ENCODE results near the gene SP7. TPM values are rescaled to one million over a fixed set of nuclear protein-coding genes. Genes with fewer than 3 reads are reported as not detected.
A peak's percentile ranks its signal among the peaks of the same experiment; 100 is the strongest.

Gene SP7
- total and polyA plus RNA-seq, 2 experiments from 2014 or later: 0.17 TPM; not detected in 1

- peak overlapping the region; percentile 98 for H2AFZ ChIP-seq
- DNase-seq (ENCODE audit: low spot score) (peak; percentile 63), ATAC-seq (peak; percentile 54)
- Mint-ChIP-seq H3K27me3 (ENCODE audit: insufficient read depth, low read depth, poor library complexity) (peaks cover 14% of the 10 kb centered on the region), H3K27ac (no peak overlapping the region), H3K4me3 (peak overlapping the region; percentile 84), H3K9me3 (peaks cover 4% of the 10 kb centered on the region; the same call in 1 of the 3 replicates), H3K36me3 (ENCODE audit: low read depth) (no peaks in the 10 kb centered on the region), H3K4me1 (peaks cover 10% of the 10 kb centered on the region; the same call in 2 of the 3 replicates)
- H3K27ac ChIP-seq (ENCODE audit: low read depth): no peak overlapping the region
- 0 out of 2 replicates have a peak, but pooled peaks cover 8% of the 10 kb centered on the region for H3F3A ChIP-seq (replicated peaks; ENCODE audit: low read depth)
- H3K4me2 ChIP-seq: peak overlapping the region; percentile 100
- H4K20me1 ChIP-seq (replicated peaks; ENCODE audit: insufficient read depth): no peaks in the 10 kb centered on the region
- peak overlapping the region; percentile 92 for H3K4me3 ChIP-seq
- no peaks in the 10 kb centered on the region for H3K9me2 ChIP-seq (ENCODE audit: insufficient read depth)
- TF ChIP-seq ETS1 (IDR thresholded peaks at IDR 0.05): no peak
- no peaks in the 10 kb centered on the region for H3K36me3 ChIP-seq (ENCODE audit: insufficient read depth)
- no peaks in the 10 kb centered on the region for H3K79me2 ChIP-seq (replicated peaks; ENCODE audit: insufficient read depth)
- H3K4me1 ChIP-seq (ENCODE audit: insufficient read depth): peaks cover 23% of the 10 kb centered on the region
- peaks cover 36% of the 10 kb centered on the region for H3K27me3 ChIP-seq (ENCODE audit: insufficient read depth)
These were observed 9.5 kb upstream of the SP7 start for GRCh38 chr12:53345486-53346188.

DNA sequence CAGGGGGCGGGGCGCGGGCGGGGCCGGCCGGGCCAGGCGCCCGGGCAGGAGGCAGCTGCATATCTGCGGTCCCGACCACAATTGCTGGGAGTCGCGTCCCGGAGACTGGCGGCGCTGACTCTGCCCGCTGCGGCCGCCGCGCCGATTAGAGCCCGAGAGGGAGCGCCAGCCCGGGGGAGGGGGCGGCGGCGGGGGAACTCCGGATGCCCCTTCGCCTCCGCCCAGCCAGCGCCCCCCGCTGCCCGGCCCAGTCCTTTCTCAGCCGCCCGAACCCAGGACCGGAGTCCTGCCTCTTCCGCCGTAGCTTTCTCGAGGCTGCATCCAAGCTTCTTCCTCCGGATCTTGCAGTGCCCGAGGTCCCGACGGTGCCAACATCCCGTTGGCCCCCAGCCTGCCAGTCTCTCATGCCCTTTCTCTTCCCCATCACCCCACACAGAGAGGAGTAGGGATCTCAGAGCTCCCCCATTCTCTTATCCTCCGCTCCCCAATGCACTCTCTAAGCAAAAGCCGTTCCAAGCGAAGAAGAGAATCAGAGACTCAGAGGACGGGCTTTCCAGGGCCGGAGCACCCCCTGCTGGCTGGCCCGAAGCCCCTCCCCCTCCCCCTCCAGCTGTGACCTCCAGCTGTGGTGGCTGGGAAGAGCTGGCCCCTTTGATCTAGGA lies 8.8 kb upstream of the SP7 start:
- DNase-seq (ENCODE audit: low spot score) (peak; percentile 75), ATAC-seq (peak; percentile 80)
- Histone ChIP-seq H2AFZ (peak overlapping the region; percentile 98), H3K9me2 (ENCODE audit: insufficient read depth) (no peaks in the 10 kb centered on the region), H3K4me3 (peak overlapping the region; percentile 92), H3F3A (replicated peaks; ENCODE audit: low read depth) (0 out of 2 replicates have a peak, but pooled peaks cover 8% of the 10 kb centered on the region), H3K4me2 (peak overlapping the region; percentile 100), H3K27me3 (ENCODE audit: insufficient read depth) (peaks cover 36% of the 10 kb centered on the region), H3K79me2 (replicated peaks; ENCODE audit: insufficient read depth) (no peaks in the 10 kb centered on the region), H3K36me3 (ENCODE audit: insufficient read depth) (no peaks in the 10 kb centered on the region), H3K4me1 (ENCODE audit: insufficient read depth) (peaks cover 23% of the 10 kb centered on the region), H4K20me1 (replicated peaks; ENCODE audit: insufficient read depth) (no peaks in the 10 kb centered on the region), H3K27ac (ENCODE audit: low read depth) (no peak overlapping the region)
- H3K4me1 Mint-ChIP-seq: peaks cover 10% of the 10 kb centered on the region; the same call in 2 of the 3 replicates
- H3K4me3 Mint-ChIP-seq: peak overlapping the region; percentile 84
- H3K27me3 Mint-ChIP-seq (ENCODE audit: insufficient read depth, low read depth, poor library complexity): peaks cover 14% of the 10 kb centered on the region
- TF ChIP-seq ZNF114 (CRISPR knock-in tag; IDR thresholded peaks at IDR 0.05): no peak
- TF ChIP-seq, protein P1, sequence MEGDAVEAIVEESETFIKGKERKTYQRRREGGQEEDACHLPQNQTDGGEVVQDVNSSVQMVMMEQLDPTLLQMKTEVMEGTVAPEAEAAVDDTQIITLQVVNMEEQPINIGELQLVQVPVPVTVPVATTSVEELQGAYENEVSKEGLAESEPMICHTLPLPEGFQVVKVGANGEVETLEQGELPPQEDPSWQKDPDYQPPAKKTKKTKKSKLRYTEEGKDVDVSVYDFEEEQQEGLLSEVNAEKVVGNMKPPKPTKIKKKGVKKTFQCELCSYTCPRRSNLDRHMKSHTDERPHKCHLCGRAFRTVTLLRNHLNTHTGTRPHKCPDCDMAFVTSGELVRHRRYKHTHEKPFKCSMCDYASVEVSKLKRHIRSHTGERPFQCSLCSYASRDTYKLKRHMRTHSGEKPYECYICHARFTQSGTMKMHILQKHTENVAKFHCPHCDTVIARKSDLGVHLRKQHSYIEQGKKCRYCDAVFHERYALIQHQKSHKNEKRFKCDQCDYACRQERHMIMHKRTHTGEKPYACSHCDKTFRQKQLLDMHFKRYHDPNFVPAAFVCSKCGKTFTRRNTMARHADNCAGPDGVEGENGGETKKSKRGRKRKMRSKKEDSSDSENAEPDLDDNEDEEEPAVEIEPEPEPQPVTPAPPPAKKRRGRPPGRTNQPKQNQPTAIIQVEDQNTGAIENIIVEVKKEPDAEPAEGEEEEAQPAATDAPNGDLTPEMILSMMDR (conservative IDR thresholded peaks at IDR 0.05; ENCODE audit: low read depth in 2 of 2): peak; percentile 40 to 66
- TF ChIP-seq EZH2 (IDR thresholded peaks at IDR 0.05; ENCODE audit: low read depth, unreplicated experiment): peak; percentile 49
- H3K27ac Mint-ChIP-seq: no peak overlapping the region
- peaks cover 4% of the 10 kb centered on the region; the same call in 1 of the 3 replicates for H3K9me3 Mint-ChIP-seq
- no peaks in the 10 kb centered on the region for H3K36me3 Mint-ChIP-seq (ENCODE audit: low read depth)

- H3K27ac Mint-ChIP-seq: no peak overlapping the region
- H2AFZ ChIP-seq: peak overlapping the region; percentile 99
- TF ChIP-seq, protein P1 (conservative IDR thresholded peaks at IDR 0.05; ENCODE audit: low read depth in 2 of 2): 0 out of 4 replicates have a peak, but pooled peaks of 1 of the 2 experiments have one; percentile 8
These were observed 8.3 kb upstream of the SP7 start for GRCh38 chr12:53344487-53344823.

More at GRCh38 chr12:53344487-53344823, 8.3 kb upstream of the SP7 start:
- no peak for ATAC-seq
- H3F3A ChIP-seq (replicated peaks; ENCODE audit: low read depth): 0 out of 2 replicates have a peak, but pooled peaks cover 8% of the 10 kb centered on the region
- H3K4me1 ChIP-seq (ENCODE audit: insufficient read depth): peaks cover 23% of the 10 kb centered on the region
- peak overlapping the region; percentile 100 for H3K4me2 ChIP-seq
- peaks cover 36% of the 10 kb centered on the region for H3K27me3 ChIP-seq (ENCODE audit: insufficient read depth)
- peak overlapping the region; percentile 92 for H3K4me3 ChIP-seq
- H3K9me2 ChIP-seq (ENCODE audit: insufficient read depth): no peaks in the 10 kb centered on the region
- H3K36me3 ChIP-seq (ENCODE audit: insufficient read depth): no peaks in the 10 kb centered on the region
- no peak overlapping the region for H3K27ac ChIP-seq (ENCODE audit: low read depth)
- H3K9me3 Mint-ChIP-seq: peaks cover 4% of the 10 kb centered on the region; the same call in 1 of the 3 replicates
- DNase-seq (ENCODE audit: low spot score): no peak
- H3K4me3 Mint-ChIP-seq: peak overlapping the region; percentile 72
- peaks cover 14% of the 10 kb centered on the region for H3K27me3 Mint-ChIP-seq (ENCODE audit: insufficient read depth, low read depth, poor library complexity)
- H3K4me1 Mint-ChIP-seq: peaks cover 10% of the 10 kb centered on the region; the same call in 2 of the 3 replicates
- no peaks in the 10 kb centered on the region for H3K79me2 ChIP-seq (replicated peaks; ENCODE audit: insufficient read depth)
- H4K20me1 ChIP-seq (replicated peaks; ENCODE audit: insufficient read depth): no peaks in the 10 kb centered on the region
- no peaks in the 10 kb centered on the region for H3K36me3 Mint-ChIP-seq (ENCODE audit: low read depth)
